Endothelial cell of umbilical vein (primary cell): ENCODE results near the gene POLR2H. TPM values are rescaled to one million over a fixed set of nuclear protein-coding genes. Genes with fewer than 3 reads are reported as not detected.

Source experiments
- BruUV-seq: library from RNA; stranded (reverse); fragments of 400-500 nt; replicated peaks from 2 replicates; lab custom pipeline; 2021; lab: Mats Ljungman, UMichigan
- CTCF ChIA-PET: fragments of 300-600, 350-600 bp; sonication (Branson Sonifier 250); formaldehyde crosslinking; loops from one replicate; lab custom pipeline; 2021; ENCODE audit warnings: antibody characterized with exemption, inconsistent platforms; lab: Charles Lee
- POLR2A ChIA-PET: fragments of 300-600, 350-600 bp; sonication (Branson Sonifier 250); formaldehyde crosslinking; loops from one replicate; lab custom pipeline; 2021; ENCODE audit warnings: antibody characterized with exemption, inconsistent platforms; lab: Charles Lee
- DNase-seq: peaks from one replicate; pipeline ENCODE4 v3.0.0-alpha.2; 2011; ENCODE audit warnings: low read depth, low spot score
- FAIRE-seq: peaks from 2 replicates; lab custom pipeline; 2011; peaks lifted over from hg19 to GRCh38; lab: Jason Lieb, UNC
- H2AFZ ChIP-seq: 2 replicates; pipeline ENCODE4 v1.6.0; 2012; ENCODE audit warnings: low read depth, low read length, control low read depth, inconsistent platforms
- H3K27ac ChIP-seq: 2 replicates; pipeline ENCODE4 v1.5.1; 2011; ENCODE audit warnings: low read depth, mild to moderate bottlenecking, control low read depth, low read length, moderate library complexity; ENCODE audit not compliant: insufficient read depth
- H3K27me3 ChIP-seq, 2 experiments: 2 replicates each; pipeline versions ENCODE4 v1.6.0 to v1.6.1; 2011; ENCODE audit warnings: low read length in 2 of 2, mixed read lengths in 1 of 2; ENCODE audit not compliant: control insufficient read depth in 2 of 2, insufficient read depth in 2 of 2
- H3K36me3 ChIP-seq, 2 experiments: 2 replicates in 1 of 2; 3 replicates in 1 of 2; pipeline ENCODE4 v1.5.1; 2011; ENCODE audit warnings: low read length in 2 of 2, mild to moderate bottlenecking in 1 of 2, moderate library complexity in 1 of 2; ENCODE audit not compliant: control insufficient read depth in 2 of 2, insufficient read depth in 2 of 2; ENCODE audit errors: extremely low read depth in 1 of 2
- H3K4me1 ChIP-seq: 3 replicates; pipeline ENCODE4 v1.5.1; 2011; ENCODE audit warnings: mild to moderate bottlenecking, low read length; ENCODE audit not compliant: control insufficient read depth, insufficient read depth; ENCODE audit errors: extremely low read depth
- H3K4me2 ChIP-seq: 2 replicates; pipeline ENCODE4 v1.6.1; 2011; ENCODE audit warnings: low read length, control low read depth, mixed read lengths; ENCODE audit not compliant: insufficient read depth
- H3K4me3 ChIP-seq, 3 experiments: fragments of 200-600 bp in 1 of 3; sonication (generic), shearing (Covaris generic) in 1 of 3; replicated peaks in 1 of 3; 2 replicates each; pipeline ENCODE4 v1.5.1; 2011 to 2016; ENCODE audit warnings: control low read depth in 3 of 3, low read length in 3 of 3, mild to moderate bottlenecking in 2 of 3, inconsistent platforms in 1 of 3, low read depth in 1 of 3, moderate library complexity in 1 of 3; ENCODE audit not compliant: insufficient read depth in 1 of 3
- H3K79me2 ChIP-seq: 2 replicates; pipeline ENCODE4 v1.6.0; 2012; ENCODE audit warnings: low read length, inconsistent platforms; ENCODE audit not compliant: control insufficient read depth, insufficient read depth
- H3K9ac ChIP-seq: replicated peaks from 2 replicates; pipeline ENCODE3; 2011; ENCODE audit warnings: low read length, control low read depth; ENCODE audit not compliant: insufficient read depth; ENCODE audit errors: extremely low read depth
- H3K9me1 ChIP-seq: replicated peaks from 3 replicates; pipeline ENCODE4 v1.6.0; 2011; ENCODE audit warnings: mild to moderate bottlenecking, low read length; ENCODE audit not compliant: control insufficient read depth, insufficient read depth; ENCODE audit errors: extremely low read depth
- H3K9me3 ChIP-seq: replicated peaks from 2 replicates; pipeline ENCODE4 v1.5.1; 2012; ENCODE audit warnings: low read length, inconsistent platforms; ENCODE audit not compliant: control insufficient read depth, insufficient read depth
- H4K20me1 ChIP-seq: replicated peaks from 2 replicates; pipeline ENCODE3; 2011; ENCODE audit warnings: mild to moderate bottlenecking, low read length; ENCODE audit not compliant: control insufficient read depth, insufficient read depth; ENCODE audit errors: extremely low read depth
- CTCF ChIP-seq, 2 donors: IDR thresholded peaks; 1 replicate in 1 of 2; 2 replicates in 1 of 2; pipeline ENCODE4 v1.5.1; 2011; ENCODE audit warnings: low read length in 2 of 2, mild to moderate bottlenecking in 2 of 2, moderate library complexity in 2 of 2, control low read depth in 1 of 2, inconsistent platforms in 1 of 2, low read depth in 1 of 2; ENCODE audit not compliant: insufficient read depth in 1 of 2; ENCODE audit errors: extremely low read depth in 1 of 2
- EZH2 ChIP-seq: IDR thresholded peaks from 2 replicates; pipeline ENCODE4 v1.6.1; 2012; ENCODE audit warnings: borderline replicate concordance, low read depth, mild to moderate bottlenecking, moderate library complexity, low read length, inconsistent platforms; ENCODE audit not compliant: severe bottlenecking
- FOS ChIP-seq: IDR thresholded peaks from 2 replicates; pipeline ENCODE4 v1.6.1; 2011; ENCODE audit warnings: mild to moderate bottlenecking, low read length, moderate library complexity, borderline replicate concordance; ENCODE audit not compliant: insufficient read depth
- GATA2 ChIP-seq: IDR thresholded peaks from 2 replicates; pipeline ENCODE4 v1.7.0; 2011; ENCODE audit warnings: low read depth, mild to moderate bottlenecking, moderate library complexity, mixed read lengths, low read length; ENCODE audit not compliant: insufficient read length, insufficient read depth
- JUN ChIP-seq: IDR thresholded peaks from 2 replicates; pipeline ENCODE4 v1.6.1; 2011; ENCODE audit warnings: borderline replicate concordance, low read depth; ENCODE audit not compliant: insufficient read length, insufficient read depth
- MAX ChIP-seq: IDR thresholded peaks from 2 replicates; pipeline ENCODE4 v1.6.1; 2011; ENCODE audit not compliant: insufficient read depth, insufficient read length
- MYC ChIP-seq: IDR thresholded peaks from one replicate; pipeline ENCODE4 v1.6.1; 2011; ENCODE audit warnings: mild to moderate bottlenecking, low read depth, low read length
- POLR2A ChIP-seq: IDR thresholded peaks from 2 replicates; pipeline ENCODE4 v1.6.1; 2012; ENCODE audit warnings: low read depth, mild to moderate bottlenecking, control low read depth, low read length
- POLR2AphosphoS5 ChIP-seq: IDR thresholded peaks from 2 replicates; pipeline ENCODE4 v1.6.1; 2012; ENCODE audit warnings: low read depth, mild to moderate bottlenecking, control low read depth, low read length, moderate library complexity; ENCODE audit not compliant: insufficient read depth
- dilution Hi-C: fragments of 300-500 bp; cut with MboI; formaldehyde crosslinking; loops from one replicate; pipeline ENCODE4 v1.15.0; 2019; ENCODE audit warnings: low sequenced_read_pairs; ENCODE audit not compliant: extremely low pct_ligation_motif_present
- intact Hi-C: fragments of 100-400 bp; cut with micrococcal nuclease; formaldehyde crosslinking; loops from one replicate; pipeline ENCODE4 v1.10.0; 2022
- polyA plus RNA-seq, 4 experiments: library from polyadenylated mRNA; depleted of rRNA in 3 of 4; stranded (reverse) in 3 of 4; unstranded in 1 of 4; fragments of >200 nt; gene quantifications; 2 replicates each; pipeline versions ENCODE4 v1.2.1 to v1.2.3, GENCODE V29; 2011 to 2012; ENCODE audit warnings: missing spikeins in 1 of 4
- total RNA-seq: library from RNA; stranded (reverse); gene quantifications from 2 replicates; pipeline ENCODE4 v1.2.3, GENCODE V29; 2021

The POLR2H gene
- total and polyA plus RNA-seq, 2 donors (not counting 3 experiments of a cell fraction or from before 2014, with no cell fraction given): 89.0 to 276 TPM

- ChIA-PET CTCF (interaction anchor here (0.7 to 1.4 kb wide), 2 partner anchors 34 kb away, joined by 4 read pairs; no protein-coding TSS in a partner anchor), POLR2A (no interaction called here)
- no peaks in the 10 kb centered on the region for H3K9me3 ChIP-seq
- FAIRE-seq (no peak), DNase-seq (no peak)
- no peaks in the 10 kb centered on the region for H3K36me3 ChIP-seq
- no peaks in the 10 kb centered on the region for H3K9me1 ChIP-seq
- no peak overlapping the region for H3K9ac ChIP-seq
- no peak for TF ChIP-seq EZH2
- no peak for TF ChIP-seq POLR2AphosphoS5
- no peak for TF ChIP-seq MYC
- no peak for TF ChIP-seq POLR2A
- no peak for TF ChIP-seq FOS
- TF ChIP-seq CTCF (IDR thresholded peaks at IDR 0.05; ENCODE audit: extremely low read depth in 1 of 2, insufficient read depth in 1 of 2, low read depth in 1 of 2, low read length in 2 of 2): no peak
- no peak for TF ChIP-seq GATA2
- TF ChIP-seq JUN: no peak
- TF ChIP-seq MAX: no peak
- no peak overlapping the region for H3K4me2 ChIP-seq
- H3K4me3 ChIP-seq: no peak overlapping the region
- BruUV-seq: no TSS peak
- H4K20me1 ChIP-seq: no peaks in the 10 kb centered on the region
- H3K4me1 ChIP-seq: no peaks in the 10 kb centered on the region
- intact Hi-C loops (no loop called here), dilution Hi-C loops (no loop called here)
- no peak overlapping the region for H3K27ac ChIP-seq
- peaks cover 8 to 11% of the 10 kb centered on the region in 2 experiments for H3K27me3 ChIP-seq
- H3K79me2 ChIP-seq: no peaks in the 10 kb centered on the region
- H2AFZ ChIP-seq: no peak overlapping the region
Measured at GRCh38 chr3:184405075-184406030, 43.8 kb downstream of the POLR2H start.
